ENCODE data around the gene ASAH2.
"Not testable (repeated sequence)": the region's sequence is repeated elsewhere in the genome, so short reads cannot be mapped to it uniquely, and the experiment has no call there.

ASAH2 gene

GRCh38 chr10:50254479-50254878, 3.2 kb upstream of the ASAH2 start:
- H3K4me3 ChIP-seq (ENCODE audit: control insufficient read depth, low read depth, low read length): no peak overlapping the region
- no peak for TF ChIP-seq CTCF (IDR thresholded peaks at IDR 0.05; ENCODE audit: control insufficient read depth, insufficient read depth, low read depth, low read length, missing control alignments)

GRCh38 chr10:50250096-50250854, 1.0 kb downstream of the ASAH2 start:
- no peak overlapping the region for H3K4me3 ChIP-seq (ENCODE audit: control insufficient read depth, low read depth, low read length)
- TF ChIP-seq CTCF (IDR thresholded peaks at IDR 0.05; ENCODE audit: control insufficient read depth, insufficient read depth, low read depth, low read length, missing control alignments): no peak
- no peak for DNase-seq (ENCODE audit: low read depth)

More at GRCh38 chr10:50254479-50254878, 3.2 kb upstream of the ASAH2 start:
- DNase-seq (ENCODE audit: low read depth): no peak

GRCh38 chr10:50248598-50248997, 2.7 kb downstream of the ASAH2 start:
- no peak overlapping the region for H3K4me3 ChIP-seq (ENCODE audit: control insufficient read depth, low read depth, low read length)
- no peak for DNase-seq (ENCODE audit: low read depth)
- no peak for TF ChIP-seq CTCF (IDR thresholded peaks at IDR 0.05; ENCODE audit: control insufficient read depth, insufficient read depth, low read depth, low read length, missing control alignments)

- TF ChIP-seq CTCF (IDR thresholded peaks at IDR 0.05; ENCODE audit: control insufficient read depth, insufficient read depth, low read depth, low read length, missing control alignments): no peak
- no peak overlapping the region for H3K4me3 ChIP-seq (ENCODE audit: control insufficient read depth, low read depth, low read length)
- DNase-seq (ENCODE audit: low read depth): no peak
These were observed 3.3 kb downstream of the ASAH2 start for GRCh38 chr10:50248062-50248461.

- no peak overlapping the region for H3K4me3 ChIP-seq (ENCODE audit: control insufficient read depth, low read depth, low read length)
- no peak for TF ChIP-seq CTCF (IDR thresholded peaks at IDR 0.05; ENCODE audit: control insufficient read depth, insufficient read depth, low read depth, low read length, missing control alignments)
- no peak for DNase-seq (ENCODE audit: low read depth)
These were observed 7.1 kb downstream of the ASAH2 start for GRCh38 chr10:50244201-50244600.

- TF ChIP-seq CTCF (IDR thresholded peaks at IDR 0.05; ENCODE audit: control insufficient read depth, insufficient read depth, low read depth, low read length, missing control alignments): no peak
- DNase-seq (ENCODE audit: low read depth): no peak
These were observed 8.5 kb downstream of the ASAH2 start for GRCh38 chr10:50242777-50243176.

GRCh38 chr10:50241478-50241877, 9.8 kb downstream of the ASAH2 start:
- DNase-seq (ENCODE audit: low read depth); H3K4me3 ChIP-seq (ENCODE audit: control insufficient read depth, low read depth, low read length): not testable (repeated sequence)

More at GRCh38 chr10:50242777-50243176, 8.5 kb downstream of the ASAH2 start:
- no peak overlapping the region for H3K4me3 ChIP-seq (ENCODE audit: control insufficient read depth, low read depth, low read length)

Measured in AG09309 (cell line).